Smooth muscle cell (in vitro differentiated cells): Measurements from ENCODE around the gene UHRF1. TPM values are rescaled to one million over a fixed set of nuclear protein-coding genes. Genes with fewer than 3 reads are reported as not detected.

Experiments
- DNase-seq: peaks from one replicate; lab custom pipeline; 2025; ENCODE audit not compliant: unreplicated experiment; lab: John Stamatoyannopoulos, UW
- H2AFZ ChIP-seq: fragments of 200-600 bp; sonication (generic); 2 replicates; pipeline ENCODE4 v1.6.0; 2016; ENCODE audit warnings: antibody characterized with exemption, low read depth, mild to moderate bottlenecking
- H3F3A ChIP-seq: fragments of 200-600 bp; sonication (generic); 2 replicates; pipeline ENCODE4 v1.6.0; 2017; ENCODE audit warnings: antibody characterized with exemption, low read depth
- H3K27ac ChIP-seq: fragments of 200-600 bp; sonication (generic); 2 replicates; pipeline ENCODE4 v1.5.1; 2016; ENCODE audit warnings: low read depth, mild to moderate bottlenecking
- H3K27me3 ChIP-seq: fragments of 200-600 bp; sonication (generic); 2 replicates; pipeline ENCODE4 v1.6.1; 2016; ENCODE audit warnings: low read depth, mild to moderate bottlenecking
- H3K36me3 ChIP-seq: fragments of 200-600 bp; sonication (generic); 2 replicates; pipeline ENCODE4 v1.5.1; 2016; ENCODE audit warnings: low read depth
- H3K4me1 ChIP-seq: fragments of 200-600 bp; sonication (generic); 2 replicates; pipeline ENCODE4 v1.5.1; 2016; ENCODE audit warnings: low read depth
- H3K4me2 ChIP-seq: fragments of 200-600 bp; sonication (generic); 2 replicates; pipeline ENCODE4 v1.6.0; 2016; ENCODE audit warnings: mild to moderate bottlenecking
- H3K4me3 ChIP-seq: fragments of 200-600 bp; sonication (generic); 2 replicates; pipeline ENCODE4 v1.5.1; 2016; ENCODE audit warnings: mild to moderate bottlenecking
- H3K79me2 ChIP-seq: fragments of 200-600 bp; sonication (generic); 2 replicates; pipeline ENCODE4 v1.6.0; 2016; ENCODE audit warnings: low read depth, mild to moderate bottlenecking
- H3K9ac ChIP-seq: fragments of 200-600 bp; sonication (generic); 2 replicates; pipeline ENCODE4 v1.6.0; 2016; ENCODE audit warnings: low read depth
- H3K9me3 ChIP-seq: fragments of 200-600 bp; sonication (generic); replicated peaks from 2 replicates; pipeline ENCODE4 v1.5.1; 2016; ENCODE audit warnings: low read depth
- H4K20me1 ChIP-seq: fragments of 200-600 bp; sonication (generic); 2 replicates; pipeline ENCODE4 v1.6.0; 2016; ENCODE audit warnings: low read depth
- WGBS: methylation state at CpG from one replicate; pipeline ENCODE4 v1.1.7; 2016; ENCODE audit warnings: low lambda C conversion rate; 5-methylcytosine and 5-hydroxymethylcytosine counted together
- polyA plus RNA-seq: library from polyadenylated mRNA; unstranded; fragments of >200 nt; fragmentation: Nextera tagmentation; extraction: Ambion mirVana; gene quantifications from 2 replicates; pipeline ENCODE4 v1.2.1, GENCODE V29; 2016
- total RNA-seq: library from RNA; depleted of rRNA; stranded (reverse); fragments of >200 nt; gene quantifications from 2 replicates; pipeline ENCODE4 v1.2.3, GENCODE V29; 2014
- TF ChIP-seq, protein P1 (sequence below): fragments of 200-600 bp; sonication (generic); IDR thresholded peaks from 2 replicates; pipeline ENCODE4 v1.5.1; 2017; ENCODE audit warnings: borderline replicate concordance, mild to moderate bottlenecking, antibody characterized with exemption; ENCODE audit not compliant: insufficient read depth, poor library complexity, severe bottlenecking

UHRF1 gene
- total and polyA plus RNA-seq, 2 experiments from 2014 or later, result 11.3 to 27.2 TPM

GRCh38 chr19:5000120-5000611 lies 90.9 kb downstream of the UHRF1 start:
- peaks cover 100% of the 10 kb centered on the region for H4K20me1 ChIP-seq
- H3K36me3 ChIP-seq, result no peaks in the 10 kb centered on the region
- H3K9ac ChIP-seq, result no peak overlapping the region
- H3K4me3 ChIP-seq, result no peak overlapping the region
- H3F3A ChIP-seq, result peaks cover 6% of the 10 kb centered on the region
- TF ChIP-seq, protein P1, sequence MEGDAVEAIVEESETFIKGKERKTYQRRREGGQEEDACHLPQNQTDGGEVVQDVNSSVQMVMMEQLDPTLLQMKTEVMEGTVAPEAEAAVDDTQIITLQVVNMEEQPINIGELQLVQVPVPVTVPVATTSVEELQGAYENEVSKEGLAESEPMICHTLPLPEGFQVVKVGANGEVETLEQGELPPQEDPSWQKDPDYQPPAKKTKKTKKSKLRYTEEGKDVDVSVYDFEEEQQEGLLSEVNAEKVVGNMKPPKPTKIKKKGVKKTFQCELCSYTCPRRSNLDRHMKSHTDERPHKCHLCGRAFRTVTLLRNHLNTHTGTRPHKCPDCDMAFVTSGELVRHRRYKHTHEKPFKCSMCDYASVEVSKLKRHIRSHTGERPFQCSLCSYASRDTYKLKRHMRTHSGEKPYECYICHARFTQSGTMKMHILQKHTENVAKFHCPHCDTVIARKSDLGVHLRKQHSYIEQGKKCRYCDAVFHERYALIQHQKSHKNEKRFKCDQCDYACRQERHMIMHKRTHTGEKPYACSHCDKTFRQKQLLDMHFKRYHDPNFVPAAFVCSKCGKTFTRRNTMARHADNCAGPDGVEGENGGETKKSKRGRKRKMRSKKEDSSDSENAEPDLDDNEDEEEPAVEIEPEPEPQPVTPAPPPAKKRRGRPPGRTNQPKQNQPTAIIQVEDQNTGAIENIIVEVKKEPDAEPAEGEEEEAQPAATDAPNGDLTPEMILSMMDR, result no peak
- H3K4me2 ChIP-seq, result no peak overlapping the region
- no peak for DNase-seq
- 90% methylated on average over 4 of the region's 6 CpGs for WGBS
- H3K4me1 ChIP-seq, result no peaks in the 10 kb centered on the region
- H3K27me3 ChIP-seq, result no peaks in the 10 kb centered on the region
- no peak overlapping the region for H2AFZ ChIP-seq
- H3K27ac ChIP-seq, result no peak overlapping the region
- peaks cover 95% of the 10 kb centered on the region for H3K79me2 ChIP-seq
- no peaks in the 10 kb centered on the region for H3K9me3 ChIP-seq

GRCh38 chr19:5001615-5002014 lies 92.3 kb downstream of the UHRF1 start:
- Histone ChIP-seq H3K9ac (no peak overlapping the region), H3K4me3 (no peak overlapping the region), H2AFZ (no peak overlapping the region), H3F3A (peaks cover 6% of the 10 kb centered on the region), H3K27ac (peak overlapping the region; percentile 73), H3K27me3 (no peaks in the 10 kb centered on the region), H3K4me1 (no peaks in the 10 kb centered on the region), H3K4me2 (no peak overlapping the region), H3K9me3 (no peaks in the 10 kb centered on the region), H3K36me3 (no peaks in the 10 kb centered on the region), H3K79me2 (peaks cover 95% of the 10 kb centered on the region), H4K20me1 (peaks cover 100% of the 10 kb centered on the region)
- no peak for DNase-seq
- TF ChIP-seq, protein P1, result peak; percentile 57
- 50% methylated on average over 3 of the region's 3 CpGs for WGBS

- Histone ChIP-seq H3K27me3 (no peaks in the 10 kb centered on the region), H3K27ac (peak overlapping the region; percentile 73), H2AFZ (no peak overlapping the region), H3K4me3 (no peak overlapping the region), H4K20me1 (peaks cover 100% of the 10 kb centered on the region), H3K4me1 (no peaks in the 10 kb centered on the region), H3F3A (peaks cover 6% of the 10 kb centered on the region), H3K9me3 (no peaks in the 10 kb centered on the region), H3K9ac (no peak overlapping the region), H3K4me2 (peak overlapping the region; percentile 66), H3K36me3 (no peaks in the 10 kb centered on the region), H3K79me2 (peaks cover 95% of the 10 kb centered on the region)
- WGBS, result 37% methylated on average over 4 of the region's 4 CpGs
- no peak for DNase-seq
- TF ChIP-seq, protein P1, result no peak
Observed at GRCh38 chr19:5002143-5002542, 92.8 kb downstream of the UHRF1 start.

DNA sequence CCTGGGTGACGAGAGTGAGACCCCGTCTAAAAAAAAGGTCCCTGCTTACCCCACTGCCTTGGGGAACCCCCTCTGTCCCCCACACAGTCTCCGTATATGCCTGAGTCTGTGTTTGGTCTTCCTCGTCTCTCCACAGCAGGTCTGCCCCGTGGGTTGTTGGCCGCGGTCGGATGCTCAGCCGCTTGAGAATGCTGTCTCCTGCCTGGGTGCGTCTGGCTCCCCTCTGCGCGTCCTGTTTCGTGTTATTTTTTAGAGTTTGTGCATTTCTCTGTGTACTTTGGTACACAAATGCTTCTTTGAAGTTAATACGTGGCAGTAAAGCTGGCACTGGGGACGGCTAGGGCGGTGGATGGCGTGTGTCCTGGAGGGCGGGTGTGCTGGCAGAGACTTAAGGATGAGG lies 94.5 kb downstream of the UHRF1 start:
- peaks cover 95% of the 10 kb centered on the region for H3K79me2 ChIP-seq
- TF ChIP-seq, protein P1, result no peak
- no peaks in the 10 kb centered on the region for H3K4me1 ChIP-seq
- peaks cover 100% of the 10 kb centered on the region for H4K20me1 ChIP-seq
- DNase-seq, result no peak
- no peak overlapping the region for H3K4me3 ChIP-seq
- H3K36me3 ChIP-seq, result no peaks in the 10 kb centered on the region
- no peak overlapping the region for H2AFZ ChIP-seq
- WGBS, result 94% methylated on average over 17 of the region's 18 CpGs
- no peak overlapping the region for H3K27ac ChIP-seq
- H3F3A ChIP-seq, result peaks cover 6% of the 10 kb centered on the region
- H3K27me3 ChIP-seq, result no peaks in the 10 kb centered on the region
- no peak overlapping the region for H3K4me2 ChIP-seq
- no peak overlapping the region for H3K9ac ChIP-seq
- H3K9me3 ChIP-seq, result no peaks in the 10 kb centered on the region
